HG03025 (cell line): Measurements from ENCODE around the gene EPHB6.

Experiments used
- ATAC-seq: cut with Tn5 transposase; IDR thresholded peaks from one replicate; pipeline ENCODE4 v1.9.1; 2021; ENCODE audit warnings: mild to moderate bottlenecking, moderate library complexity; ENCODE audit not compliant: unreplicated experiment, low FRiP score

EPHB6 gene

GRCh38 chr7:142863891-142864685 is 9.2 kb downstream of the EPHB6 start:
- ATAC-seq: no peak

DNA sequence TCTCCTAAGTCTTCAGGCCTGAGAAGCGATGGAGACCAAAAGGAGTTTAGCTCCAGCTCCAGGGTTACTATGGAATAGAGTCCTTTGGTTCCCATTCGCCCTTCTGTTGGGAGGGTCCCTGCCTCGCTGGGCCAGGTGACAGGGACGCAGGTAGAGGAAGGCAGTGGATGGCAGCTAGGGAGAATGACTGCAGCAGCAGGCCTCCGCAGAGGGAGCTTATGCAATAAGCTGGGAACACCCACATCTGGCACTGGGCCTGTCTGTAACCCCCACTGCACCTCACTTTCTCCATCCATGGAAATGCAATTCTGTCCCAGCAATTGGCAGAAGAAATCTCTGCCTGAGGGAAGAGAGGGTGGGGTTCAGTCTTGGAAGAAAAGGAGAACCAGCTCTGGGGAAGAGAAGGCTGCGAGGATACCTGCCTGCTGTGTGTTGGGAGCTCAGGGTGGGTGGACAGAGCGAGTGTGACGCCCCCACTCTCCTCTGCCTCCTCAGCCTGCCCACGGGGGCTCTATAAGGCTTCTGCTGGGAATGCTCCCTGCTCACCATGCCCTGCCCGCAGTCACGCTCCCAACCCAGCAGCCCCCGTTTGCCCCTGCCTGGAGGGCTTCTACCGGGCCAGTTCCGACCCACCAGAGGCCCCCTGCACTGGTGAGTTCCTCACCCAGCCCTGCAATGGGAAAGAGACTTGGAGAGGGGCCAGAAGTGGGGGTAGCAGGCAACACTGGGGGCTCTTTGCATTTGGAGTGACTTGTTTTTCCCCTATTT is 10.3 kb downstream of the EPHB6 start:
- ATAC-seq: no peak

- no peak for ATAC-seq
Observed at GRCh38 chr7:142865766-142866165, 10.9 kb downstream of the EPHB6 start.

DNA sequence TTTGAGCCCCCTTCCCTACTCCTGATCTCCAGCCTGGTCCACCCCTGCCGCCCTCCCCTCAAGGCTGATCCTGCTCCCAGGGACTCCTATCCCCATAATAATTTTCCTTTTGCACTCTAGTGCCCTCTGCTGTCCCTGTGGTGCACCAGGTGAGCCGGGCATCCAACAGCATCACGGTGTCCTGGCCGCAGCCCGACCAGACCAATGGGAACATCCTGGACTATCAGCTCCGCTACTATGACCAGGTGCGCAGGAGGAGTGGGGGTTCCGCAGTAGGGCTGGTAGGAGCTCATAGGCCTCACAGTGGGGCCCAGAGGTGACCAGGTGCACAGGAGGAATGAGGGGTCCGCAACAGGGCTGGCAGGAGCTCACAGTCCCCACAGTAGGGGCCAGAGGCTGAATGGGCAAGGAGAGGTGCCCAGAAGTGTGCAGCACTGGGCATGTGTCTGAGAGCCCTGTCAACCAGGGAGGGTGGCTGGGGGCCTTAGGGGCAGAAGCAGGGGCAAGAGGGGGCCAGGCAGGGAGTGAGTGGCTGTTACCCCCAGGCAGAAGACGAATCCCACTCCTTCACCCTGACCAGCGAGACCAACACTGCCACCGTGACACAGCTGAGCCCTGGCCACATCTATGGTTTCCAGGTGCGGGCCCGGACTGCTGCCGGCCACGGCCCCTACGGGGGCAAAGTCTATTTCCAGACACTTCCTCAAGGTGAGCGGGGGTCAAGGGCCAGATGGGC is 11.7 kb downstream of the EPHB6 start:
- no peak for ATAC-seq

- ATAC-seq: no peak
Observed at GRCh38 chr7:142867097-142867378, 12.2 kb downstream of the EPHB6 start.

- ATAC-seq: no peak
Observed at GRCh38 chr7:142867398-142868187, 12.7 kb downstream of the EPHB6 start.

DNA sequence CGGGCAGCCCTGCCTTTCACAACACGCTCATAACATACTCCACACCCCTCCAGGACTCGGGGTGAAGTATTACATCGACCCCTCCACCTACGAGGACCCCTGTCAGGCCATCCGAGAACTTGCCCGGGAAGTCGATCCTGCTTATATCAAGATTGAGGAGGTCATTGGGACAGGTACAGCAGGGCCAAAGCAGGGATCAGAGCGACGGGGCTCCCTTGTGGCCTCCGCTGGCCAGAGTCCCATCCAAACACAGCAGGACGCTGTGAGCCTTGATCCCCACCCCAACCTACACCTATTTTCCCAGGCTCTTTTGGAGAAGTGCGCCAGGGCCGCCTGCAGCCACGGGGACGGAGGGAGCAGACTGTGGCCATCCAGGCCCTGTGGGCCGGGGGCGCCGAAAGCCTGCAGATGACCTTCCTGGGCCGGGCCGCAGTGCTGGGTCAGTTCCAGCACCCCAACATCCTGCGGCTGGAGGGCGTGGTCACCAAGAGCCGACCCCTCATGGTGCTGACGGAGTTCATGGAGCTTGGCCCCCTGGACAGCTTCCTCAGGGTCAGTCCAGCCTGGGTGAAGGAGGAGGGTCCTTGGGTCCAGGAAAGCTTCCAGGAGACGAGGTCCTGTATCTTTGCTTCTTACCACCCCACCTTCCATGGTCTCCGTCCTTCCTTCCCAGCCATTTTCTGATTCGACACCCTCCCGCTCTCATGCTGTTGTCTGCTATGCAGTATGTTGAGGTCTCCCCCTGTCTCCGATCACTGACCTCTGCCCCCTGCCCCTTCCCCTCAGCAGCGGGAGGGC is 13.5 kb downstream of the EPHB6 start:
- no peak for ATAC-seq

GRCh38 chr7:142868986-142869415 is 14.1 kb downstream of the EPHB6 start:
- ATAC-seq: no peak

DNA sequence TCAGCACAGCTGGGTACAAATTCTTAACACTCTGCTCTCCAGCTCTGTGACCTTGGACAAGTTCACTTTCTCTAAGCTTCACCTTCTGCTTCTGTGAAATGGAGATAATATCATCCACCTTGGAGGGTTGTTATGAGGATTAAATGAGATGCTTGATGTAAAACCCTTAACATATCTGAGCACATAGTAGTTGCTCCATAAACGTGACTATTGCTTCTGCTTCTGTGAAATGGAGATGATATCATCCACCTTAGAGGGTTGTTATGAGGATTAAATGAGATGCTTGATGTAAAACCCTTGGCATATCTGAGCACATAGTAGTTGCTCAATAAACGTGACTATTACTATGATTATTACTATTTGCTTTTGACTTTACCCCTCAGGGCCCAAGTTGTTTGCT is 14.6 kb downstream of the EPHB6 start:
- no peak for ATAC-seq

- no peak for ATAC-seq
Observed at GRCh38 chr7:142870147-142870559, 15.3 kb downstream of the EPHB6 start.

- ATAC-seq: no peak
Observed at GRCh38 chr7:142870566-142871259, 15.8 kb downstream of the EPHB6 start.

DNA sequence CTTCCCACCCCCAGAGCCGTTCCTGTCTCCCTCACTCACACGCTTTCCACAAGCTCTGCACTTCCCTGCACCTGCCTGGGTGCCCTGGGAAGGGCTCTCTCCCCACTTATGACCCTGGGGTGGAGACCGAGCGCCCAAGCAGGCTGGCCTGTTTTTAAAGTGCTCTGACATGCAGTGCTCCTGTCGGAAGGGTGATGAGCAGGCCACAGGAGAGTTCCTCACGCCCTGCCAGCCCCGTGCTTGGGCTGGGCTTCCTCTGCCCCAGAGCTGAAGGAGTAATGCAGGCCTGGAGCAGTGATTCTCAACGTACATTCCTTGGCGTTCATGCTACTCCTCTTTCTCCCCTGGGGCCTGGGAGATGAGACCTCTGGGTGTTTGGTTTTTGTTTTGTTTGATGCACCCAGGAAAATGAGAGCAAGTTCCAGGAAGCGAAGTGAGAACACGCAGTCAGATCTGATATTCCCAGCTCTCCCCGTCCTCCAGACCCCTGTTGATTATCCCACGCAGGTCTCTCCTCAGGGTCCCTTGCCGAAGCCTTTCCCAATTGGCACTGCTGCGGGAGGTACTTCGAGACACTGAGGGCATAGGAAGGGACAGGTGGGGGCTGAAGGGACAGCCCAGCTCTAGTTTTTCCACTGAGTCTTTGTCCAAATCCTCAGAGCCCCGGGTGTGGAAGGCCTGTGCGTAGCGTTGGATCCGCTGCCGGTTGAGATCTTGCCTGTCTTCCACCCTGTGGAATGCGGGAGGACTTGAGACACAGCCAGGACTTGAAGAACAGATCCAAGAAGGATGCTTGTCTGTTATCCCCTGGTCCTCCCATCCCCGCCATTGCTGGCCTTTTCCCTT is 16.6 kb downstream of the EPHB6 start:
- no peak for ATAC-seq

DNA sequence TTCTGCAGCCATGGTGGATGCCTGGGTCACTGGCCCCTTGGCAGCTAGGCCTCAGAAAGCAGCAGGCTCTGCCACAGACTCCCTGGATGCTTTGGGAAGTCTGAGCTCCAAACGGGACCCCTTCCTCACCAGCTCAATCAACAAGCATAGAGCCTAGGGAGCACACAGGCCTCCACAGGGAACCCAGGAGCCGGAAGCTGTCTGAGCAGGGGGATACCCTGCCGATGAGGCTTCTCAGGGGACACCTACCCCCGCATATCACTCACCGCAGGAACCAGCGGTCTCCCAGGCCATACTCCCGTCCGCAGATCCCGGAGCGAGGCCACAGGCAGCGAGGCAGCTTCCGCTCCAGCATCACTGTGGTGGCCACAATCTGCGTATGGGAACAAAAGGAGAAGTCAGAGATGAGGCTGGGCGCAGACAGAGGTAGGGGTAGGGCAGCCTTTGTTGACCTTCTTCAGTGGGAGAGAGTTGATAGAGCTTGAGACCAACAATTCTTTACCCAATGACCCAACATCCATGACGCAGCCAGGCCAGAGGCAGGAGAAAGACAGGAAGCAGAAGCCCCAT is 17.3 kb downstream of the EPHB6 start:
- no peak for ATAC-seq

- no peak for ATAC-seq
Observed at GRCh38 chr7:142873281-142873784, 18.5 kb downstream of the EPHB6 start.

DNA sequence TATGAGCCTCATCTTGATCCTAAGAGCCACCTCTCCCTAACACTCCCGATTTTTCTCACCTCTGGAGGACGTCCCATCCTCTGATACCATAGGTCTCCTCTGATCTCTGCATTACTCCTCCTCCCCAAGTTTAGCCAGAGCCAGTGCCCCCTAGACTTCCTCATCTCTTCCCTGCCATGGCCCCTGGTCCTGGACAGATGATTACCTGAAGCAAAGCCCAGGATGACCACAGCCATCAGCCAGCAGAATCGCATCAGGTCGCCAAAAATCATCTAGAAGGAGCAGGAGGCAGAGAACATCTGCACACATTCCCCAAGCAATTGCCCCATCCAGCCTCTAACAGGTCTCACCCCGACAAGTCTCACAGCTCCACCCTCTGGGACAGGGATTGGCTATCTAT is 19.0 kb downstream of the EPHB6 start:
- no peak for ATAC-seq

DNA sequence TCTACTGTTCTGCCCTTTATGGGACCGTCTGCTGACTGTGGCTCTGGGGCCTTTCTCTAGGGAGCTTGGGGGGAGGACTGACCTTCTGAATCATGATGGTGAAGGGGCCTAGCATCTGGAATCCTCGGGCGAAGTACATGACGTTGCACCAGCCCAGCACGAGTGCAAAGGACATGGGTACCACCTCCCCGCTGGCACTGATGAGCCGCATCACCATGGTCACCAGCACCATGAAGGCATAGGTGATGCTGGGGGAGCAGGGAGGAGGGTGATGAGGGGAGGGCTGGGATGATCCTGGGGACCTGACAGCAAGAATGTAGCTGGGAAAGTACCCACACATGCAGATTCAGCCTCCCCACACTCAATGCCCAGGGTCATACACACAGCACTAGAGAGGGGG is 19.5 kb downstream of the EPHB6 start:
- no peak for ATAC-seq

GRCh38 chr7:142874837-142875236 is 20.0 kb downstream of the EPHB6 start:
- no peak for ATAC-seq

DNA sequence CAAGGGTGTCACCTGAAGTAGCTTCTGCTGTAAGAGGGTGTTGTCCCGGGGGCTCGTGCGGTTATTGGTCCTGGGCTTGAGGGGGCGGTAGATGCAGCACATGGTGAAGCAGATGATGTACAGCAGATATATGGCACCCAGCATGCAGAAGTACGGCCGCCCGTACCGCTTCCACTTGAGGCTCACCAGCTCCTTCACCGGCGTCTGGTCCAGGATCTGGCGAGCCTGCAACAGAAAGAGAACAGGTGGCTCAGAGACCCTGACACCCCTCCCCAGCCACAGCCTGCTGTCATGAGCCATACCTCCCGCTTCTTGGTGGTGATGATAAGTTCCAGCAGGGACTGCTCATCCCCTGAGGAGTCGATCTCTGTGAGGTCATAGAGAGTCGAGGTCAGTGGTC is 20.6 kb downstream of the EPHB6 start:
- ATAC-seq: no peak
